SKM-1 (cell line): ENCODE data around the gene HPS5.
"Not testable (repeated sequence)": the region's sequence is repeated elsewhere in the genome, so short reads cannot be mapped to it uniquely, and the experiment has no call there.

Experiments used
- DNase-seq: peaks from one replicate; lab custom pipeline; 2025; ENCODE audit not compliant: unreplicated experiment; lab: John Stamatoyannopoulos, UW

HPS5 gene

DNA sequence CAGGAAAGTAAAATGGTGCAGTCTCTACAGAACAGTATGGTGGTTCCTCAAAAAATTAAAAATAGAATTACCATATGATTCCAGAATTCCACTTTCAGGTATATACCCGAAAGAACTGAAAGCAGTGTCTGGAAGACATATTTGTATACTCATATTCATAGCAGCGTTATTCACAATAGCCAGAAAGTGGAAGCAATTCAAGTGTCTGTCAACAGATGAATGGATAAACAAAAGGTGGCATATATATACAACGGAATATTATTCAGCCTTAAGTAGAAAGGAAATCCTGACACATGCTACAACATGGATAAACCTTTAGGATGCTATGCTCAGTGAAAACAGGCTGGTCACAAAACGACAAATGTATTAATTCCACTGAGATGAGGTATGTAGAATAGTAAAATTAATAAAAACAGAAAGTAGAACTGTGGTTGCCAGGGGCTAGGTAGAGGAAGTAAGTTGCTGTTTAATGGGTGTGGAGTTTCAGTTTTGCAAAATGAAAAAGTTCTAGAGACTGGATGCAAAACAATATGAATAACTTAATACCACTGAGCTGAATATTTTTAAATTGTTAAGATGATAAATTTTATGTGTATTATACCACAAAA lies 41.4 kb downstream of the HPS5 start:
- DNase-seq, result no peak

DNA sequence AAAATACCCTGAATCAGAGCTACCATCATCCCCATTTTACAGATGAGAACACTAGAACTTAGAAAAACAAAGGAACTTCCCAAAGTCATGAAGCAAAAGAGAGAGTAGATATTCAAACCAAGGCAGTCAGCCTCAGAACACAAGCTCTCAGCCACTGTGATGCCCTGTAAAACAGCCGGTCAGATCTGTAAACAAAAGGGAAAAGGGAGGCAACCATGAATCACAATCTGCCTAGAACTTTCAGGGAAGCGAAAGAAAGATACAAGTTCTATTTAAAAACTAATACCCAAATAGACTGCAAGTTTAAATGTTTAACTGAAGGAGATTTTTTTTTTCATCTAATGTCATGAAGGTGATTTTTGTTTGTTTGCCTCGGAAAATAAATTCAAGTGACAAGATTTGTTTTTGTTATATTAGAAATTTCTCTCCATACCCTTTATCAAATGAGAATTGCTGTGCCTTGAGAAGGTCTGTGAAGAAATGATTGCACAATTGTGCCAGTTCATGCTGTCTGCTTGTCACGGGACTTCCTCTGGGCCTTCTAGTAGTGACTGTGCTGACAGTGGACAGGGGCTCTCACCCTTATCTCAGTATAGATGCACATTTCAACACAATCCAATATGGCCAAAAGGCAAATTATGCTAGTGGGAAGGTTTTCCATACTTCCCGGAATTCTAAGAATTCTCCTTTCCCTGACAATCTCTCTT lies 44.2 kb downstream of the HPS5 start:
- peak; percentile 29 for DNase-seq

DNA sequence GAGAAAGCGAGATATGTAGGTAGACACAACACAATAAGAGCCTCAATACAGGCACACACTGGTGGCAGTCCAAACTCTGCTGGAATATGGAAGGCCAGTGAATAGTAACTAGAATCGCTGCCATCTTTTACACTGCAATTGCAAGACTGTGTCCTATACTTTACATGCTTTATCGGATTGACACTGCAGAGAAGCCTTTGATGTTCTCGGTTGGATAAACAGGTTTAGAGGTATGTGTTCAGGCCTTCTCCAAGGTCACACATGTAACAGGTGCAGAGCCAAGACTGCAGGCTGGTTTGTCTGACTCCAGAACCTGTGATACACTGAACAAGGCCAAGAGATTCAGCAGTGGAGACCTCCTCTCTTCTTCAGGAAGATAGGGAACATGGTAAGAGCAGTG lies 50.7 kb downstream of the HPS5 start:
- no peak for DNase-seq

DNA sequence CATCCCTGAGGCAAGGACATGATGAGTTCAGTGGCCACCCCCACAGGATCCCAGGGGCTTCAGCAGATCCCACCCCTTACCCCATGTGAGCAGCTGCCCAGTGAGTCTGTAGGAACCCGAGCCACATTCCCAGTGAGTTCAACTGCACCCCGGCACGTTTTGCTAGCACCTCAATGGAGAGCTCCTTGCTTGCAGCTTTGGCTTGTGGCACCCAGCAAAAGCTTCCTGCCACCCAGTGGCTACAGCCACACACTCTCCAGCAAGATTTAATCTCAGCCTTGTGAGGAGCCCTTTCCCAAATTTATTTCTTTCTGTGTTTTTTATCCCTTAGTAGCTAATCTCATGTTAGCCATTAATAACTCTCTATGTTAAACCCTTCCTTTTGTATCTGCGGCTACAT lies 51.8 kb downstream of the HPS5 start:
- no peak for DNase-seq

DNA sequence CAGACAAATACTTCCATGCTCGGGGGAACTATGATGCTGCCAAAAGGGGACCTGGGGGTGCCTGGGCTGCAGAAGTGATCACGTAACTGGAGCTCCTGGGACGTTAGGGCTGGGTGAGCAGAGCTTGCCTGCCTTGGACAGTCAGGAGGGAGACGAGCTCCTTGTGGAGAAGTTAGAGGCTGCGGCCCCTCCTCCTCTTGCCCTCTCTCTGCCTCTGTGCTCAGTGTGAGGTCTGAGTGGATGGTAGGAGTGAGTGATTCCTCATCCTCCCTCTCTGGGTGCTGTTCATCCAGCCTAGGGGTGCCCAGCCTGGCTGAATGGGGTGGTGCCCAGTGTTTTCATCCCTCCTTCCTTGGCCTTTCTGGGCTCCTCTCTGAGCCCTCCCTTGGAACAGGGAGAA lies 52.7 kb downstream of the HPS5 start:
- not testable (repeated sequence) for DNase-seq

DNA sequence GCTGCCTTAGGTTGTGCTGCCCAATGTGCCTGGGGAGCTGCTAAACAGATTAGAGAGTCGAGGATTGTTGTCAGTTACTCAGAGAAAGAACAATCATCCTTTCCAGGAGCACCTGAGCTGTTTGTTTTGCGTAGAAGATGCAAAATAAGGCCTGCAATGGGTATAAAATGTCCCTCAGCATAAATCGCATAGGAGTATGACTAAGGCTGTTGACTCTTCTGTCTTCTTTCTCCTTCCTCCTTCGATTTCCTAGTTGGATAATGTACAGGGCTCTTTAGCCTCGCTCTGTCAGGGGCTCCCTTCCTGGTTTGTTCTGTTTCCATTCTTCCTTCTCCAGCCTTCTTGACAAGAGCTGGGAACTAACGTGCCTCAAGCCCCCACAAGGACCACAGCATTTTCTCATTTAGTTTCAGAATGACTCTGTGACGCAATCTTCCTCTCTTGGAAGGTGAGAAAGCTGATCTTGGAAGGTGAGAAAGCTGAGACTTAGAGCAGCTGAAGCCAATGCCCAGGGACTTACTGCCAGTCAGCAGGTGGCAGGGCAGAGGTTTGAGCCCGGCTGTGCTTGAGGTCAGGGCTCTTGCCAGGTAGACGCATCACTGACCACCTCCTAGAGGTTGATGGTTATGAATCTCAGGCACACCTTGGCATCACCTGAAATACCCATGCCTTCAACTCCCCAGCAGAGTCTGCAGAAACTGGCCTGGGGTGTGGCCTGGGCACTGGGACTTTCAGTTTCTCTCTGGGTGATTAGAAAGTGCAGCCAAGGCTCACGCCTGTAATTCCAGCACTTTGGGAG lies 54.4 kb downstream of the HPS5 start:
- DNase-seq, result not testable (repeated sequence)

DNA sequence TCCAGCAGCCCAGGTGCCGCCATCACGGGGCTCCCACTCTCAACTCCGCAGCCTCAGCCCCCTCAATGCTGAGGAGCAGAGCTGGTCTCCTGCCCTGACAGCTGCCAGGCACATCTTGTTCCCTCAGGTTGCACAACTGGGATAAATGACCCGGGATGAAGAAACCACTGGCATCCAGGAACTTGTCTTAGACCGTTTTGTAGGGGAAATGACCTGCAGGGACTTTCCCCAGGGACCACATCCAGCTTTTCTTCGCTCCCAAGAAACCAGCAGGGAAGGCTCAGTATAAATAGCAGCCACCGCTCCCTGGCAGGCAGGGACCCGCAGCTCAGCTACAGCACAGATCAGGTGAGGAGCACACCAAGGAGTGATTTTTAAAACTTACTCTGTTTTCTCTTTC lies 56.0 kb downstream of the HPS5 start, which contains the start of gene SAA1:
Gene SAA1, plus strand, starts transcription at position 316 of the 400 bp plus-strand sequence. CDS start 624 bp downstream, outside the sequence.
- DNase-seq, result no peak

DNA sequence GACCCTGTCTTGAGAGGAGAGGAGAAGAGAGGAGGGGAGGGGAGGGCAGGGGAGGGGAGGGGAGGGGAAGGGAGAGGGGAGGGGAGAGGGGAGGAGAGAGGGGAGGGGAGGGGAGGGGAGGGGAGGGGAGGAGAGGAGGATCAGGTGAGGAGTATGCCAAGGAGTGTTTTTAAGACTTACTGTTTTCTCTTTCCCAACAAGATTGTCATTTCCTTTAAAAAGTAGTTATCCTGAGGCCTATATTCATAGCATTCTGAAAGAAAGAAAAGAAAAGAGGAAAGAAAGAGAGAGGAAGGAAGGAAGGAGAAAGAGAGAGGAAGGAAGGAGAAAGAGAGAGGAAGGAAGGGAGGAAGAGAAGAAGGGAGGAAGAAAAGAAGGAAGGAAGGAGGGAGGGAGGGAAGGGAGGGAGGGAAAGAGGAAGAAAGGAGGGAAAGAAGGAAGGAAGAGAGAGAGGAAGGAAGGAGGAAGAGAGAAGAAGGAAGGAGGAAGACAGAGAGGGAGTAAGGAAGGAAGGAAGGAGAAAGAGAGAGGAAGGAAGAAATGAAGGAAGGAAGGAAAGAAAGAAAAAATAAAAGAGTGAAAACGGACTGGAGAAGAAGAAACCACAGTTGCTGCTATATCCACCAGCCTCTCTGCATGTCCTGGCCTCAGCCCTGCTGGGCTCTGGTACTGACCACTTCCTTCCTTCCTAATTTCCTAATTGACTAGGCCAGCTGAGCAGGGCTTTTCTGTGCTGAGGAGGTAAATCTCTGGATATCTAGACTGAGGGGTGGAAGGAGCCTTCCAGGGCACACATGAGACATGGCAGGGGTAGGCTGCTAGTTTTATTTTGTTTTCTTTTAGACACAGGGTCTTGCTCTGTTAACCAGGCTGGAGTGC lies 57.0 kb downstream of the HPS5 start:
- DNase-seq, result peak; percentile 9

DNA sequence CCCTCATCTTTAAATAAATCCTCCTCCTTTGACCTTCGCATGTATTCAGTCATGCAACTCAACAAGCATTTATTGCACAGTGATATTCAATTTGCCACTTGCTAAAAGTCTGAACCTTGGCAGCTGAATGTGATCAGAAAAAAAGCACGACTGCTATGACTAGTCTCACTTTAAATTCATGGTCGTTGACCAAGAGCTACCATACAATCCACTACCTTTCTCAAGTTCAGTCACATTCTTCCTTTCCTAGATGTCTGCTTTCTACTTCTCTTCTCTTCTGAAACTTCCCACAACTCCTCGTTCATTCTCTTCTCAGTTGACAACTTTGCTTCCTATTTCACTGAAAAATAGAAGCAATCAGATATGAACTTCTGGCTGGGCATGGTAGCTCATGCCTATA lies 57.9 kb downstream of the HPS5 start:
- DNase-seq, result no peak

DNA sequence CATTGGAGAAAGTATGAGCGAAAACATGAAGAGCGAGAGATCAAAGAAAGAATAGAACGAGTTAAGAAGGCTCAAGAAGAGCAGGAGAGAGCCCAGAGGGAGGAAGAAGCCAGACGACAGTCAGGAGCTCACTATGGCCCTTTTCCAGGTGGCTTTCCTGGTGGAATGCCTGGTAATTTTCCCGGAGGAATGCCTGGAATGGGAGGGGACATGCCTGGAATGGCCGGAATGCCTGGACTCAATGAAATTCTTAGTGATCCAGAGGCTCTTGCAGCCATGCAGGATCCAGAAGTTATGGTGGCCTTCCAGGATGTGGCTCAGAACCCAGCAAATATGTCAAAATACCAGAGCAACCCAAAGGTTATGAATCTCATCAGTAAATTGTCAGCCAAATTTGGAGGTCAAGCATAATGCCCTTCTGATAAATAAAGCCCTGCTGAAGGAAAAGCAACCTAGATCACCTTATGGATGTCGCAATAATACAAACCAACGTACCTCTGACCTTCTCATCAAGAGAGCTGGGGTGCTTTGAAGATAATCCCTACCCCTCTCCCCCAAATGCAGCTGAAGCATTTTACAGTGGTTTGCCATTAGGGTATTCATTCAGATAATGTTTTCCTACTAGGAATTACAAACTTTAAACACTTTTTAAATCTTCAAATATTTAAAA lies 59.1 kb downstream of the HPS5 start:
- DNase-seq, result not testable (repeated sequence)

DNA sequence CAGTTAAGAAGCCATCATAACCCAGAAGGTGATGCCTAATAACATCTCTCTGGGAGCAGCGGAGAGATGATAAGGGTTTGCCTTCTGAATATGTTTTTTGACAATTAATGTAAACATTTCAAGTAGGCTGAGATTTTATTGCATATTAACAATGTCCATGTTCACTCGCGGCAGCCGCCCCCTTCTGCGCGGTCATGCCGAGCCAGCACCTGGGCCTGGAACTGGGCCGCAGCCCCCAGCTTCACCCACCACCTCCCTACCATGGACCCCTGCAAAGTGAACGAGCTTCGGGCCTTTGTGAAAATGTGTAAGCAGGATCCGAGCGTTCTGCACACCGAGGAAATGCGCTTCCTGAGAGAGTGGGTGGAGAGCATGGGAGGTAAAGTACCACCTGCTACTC lies 60.2 kb downstream of the HPS5 start:
- DNase-seq, result no peak

DNA sequence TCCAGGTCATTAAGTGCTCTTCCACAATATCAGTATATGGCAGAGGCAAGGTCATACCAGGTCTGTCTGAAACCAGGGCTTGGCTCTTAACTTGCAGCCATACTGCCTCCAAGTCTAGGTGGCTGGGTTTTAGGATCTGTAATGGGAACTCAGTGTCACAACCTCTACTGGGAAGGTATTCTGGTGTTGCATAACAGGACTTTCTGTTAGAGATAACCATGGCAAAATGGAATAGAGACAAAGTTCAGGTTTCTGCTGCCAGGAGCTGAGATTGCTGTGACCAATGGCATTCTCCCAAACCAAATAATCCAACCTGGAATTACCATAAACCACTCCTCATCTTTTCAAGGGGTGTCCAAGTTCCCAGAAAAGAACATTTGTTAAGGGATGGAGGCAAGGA lies 62.7 kb downstream of the HPS5 start:
- no peak for DNase-seq

DNA sequence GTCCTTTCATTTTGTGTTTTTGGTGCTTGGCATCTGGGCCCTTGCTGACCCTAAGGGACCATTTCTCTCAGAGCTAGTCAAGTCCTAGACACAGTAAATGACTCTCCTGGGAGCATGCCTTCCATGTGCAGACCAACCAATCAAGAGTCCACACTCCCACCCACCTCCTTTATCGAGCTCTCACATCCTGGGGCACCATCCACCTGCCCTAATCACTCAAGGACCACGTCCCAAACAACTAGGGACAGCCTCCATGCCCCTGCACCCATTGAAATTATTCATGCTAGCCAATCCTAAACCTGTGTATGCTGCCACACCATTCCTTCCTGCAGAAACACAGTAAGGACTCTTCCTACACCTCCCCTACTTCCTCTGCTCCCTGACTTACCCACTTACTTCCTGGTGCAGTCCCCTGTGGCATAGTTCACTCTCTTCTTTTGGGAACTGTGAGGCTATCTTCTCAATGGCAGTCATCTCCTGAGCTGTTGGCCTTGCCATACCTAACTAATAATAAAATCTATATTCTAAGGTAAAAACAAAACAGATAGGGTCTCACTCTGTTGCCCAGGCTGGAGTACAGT lies 67.1 kb downstream of the HPS5 start:
- no peak for DNase-seq

DNA sequence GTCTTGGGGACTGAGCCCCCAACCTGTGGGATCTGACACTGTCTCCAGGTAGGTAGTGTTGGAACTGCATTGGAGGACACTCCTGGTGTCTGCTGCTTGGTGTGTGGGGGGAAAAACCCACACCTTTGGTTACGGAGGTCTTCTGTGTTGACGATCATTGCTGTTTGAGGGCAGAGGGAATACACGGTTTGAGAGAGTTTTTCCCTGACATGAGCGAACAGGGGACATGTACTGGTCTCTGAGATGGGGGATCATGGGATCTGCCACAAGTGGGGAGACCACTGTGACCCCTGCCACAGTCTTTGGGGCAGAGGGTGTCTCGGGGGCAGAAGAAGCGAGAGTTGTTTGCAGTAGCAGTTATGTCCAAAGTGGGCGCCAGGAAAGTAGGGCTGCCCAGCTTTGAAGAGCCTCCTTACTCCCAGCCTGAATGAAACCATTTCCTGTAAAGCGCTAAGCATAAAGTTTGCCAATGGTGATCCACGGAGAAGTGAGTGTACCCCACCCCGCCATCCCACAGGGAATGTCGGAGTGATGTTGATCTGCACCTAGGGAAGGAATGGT lies 68.1 kb downstream of the HPS5 start:
- DNase-seq, result no peak

DNA sequence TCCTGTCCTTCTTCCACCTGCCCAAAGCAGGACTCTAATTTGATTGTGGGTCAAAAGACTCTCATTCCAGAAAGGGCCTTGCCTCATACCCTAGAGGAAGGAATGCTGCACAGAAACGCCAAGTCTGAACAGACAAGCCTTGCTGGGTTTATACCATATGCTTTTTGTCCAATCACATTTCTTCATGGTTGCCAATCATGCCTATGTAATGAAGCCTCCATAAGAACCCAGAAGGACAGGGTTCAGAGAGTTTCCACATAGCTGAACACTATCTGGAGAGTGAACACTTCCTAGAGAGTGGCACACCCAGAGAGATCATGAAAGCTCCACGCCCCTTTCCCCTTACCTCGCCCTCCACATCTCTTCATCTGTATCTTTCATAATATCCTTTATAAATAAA lies 68.7 kb downstream of the HPS5 start:
- no peak for DNase-seq

DNA sequence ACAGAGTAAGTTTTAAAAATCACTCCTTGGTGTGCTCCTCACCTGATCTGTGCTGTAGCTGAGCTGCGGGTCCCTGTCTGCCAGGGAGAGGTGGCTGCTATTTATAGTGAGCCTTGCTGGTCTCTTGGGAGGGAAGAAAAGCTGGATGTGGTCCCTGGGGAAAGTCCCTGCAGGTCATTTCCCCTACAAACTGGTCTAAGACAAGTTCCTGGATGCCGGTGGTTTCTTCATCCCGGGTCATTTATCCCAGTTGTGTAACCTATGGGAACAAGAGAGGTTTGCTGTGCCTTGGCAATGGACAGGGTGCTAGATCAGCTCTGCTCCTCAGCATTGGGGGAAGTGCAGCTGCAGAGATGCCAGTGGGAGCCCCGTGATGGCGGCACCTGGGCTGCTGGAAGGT lies 73.4 kb downstream of the HPS5 start, which contains the start of gene SAA2:
Gene SAA2, minus strand, starts transcription at position 108 of the 400 bp plus-strand sequence. CDS start 657 bp downstream, outside the sequence.
- no peak for DNase-seq

DNA sequence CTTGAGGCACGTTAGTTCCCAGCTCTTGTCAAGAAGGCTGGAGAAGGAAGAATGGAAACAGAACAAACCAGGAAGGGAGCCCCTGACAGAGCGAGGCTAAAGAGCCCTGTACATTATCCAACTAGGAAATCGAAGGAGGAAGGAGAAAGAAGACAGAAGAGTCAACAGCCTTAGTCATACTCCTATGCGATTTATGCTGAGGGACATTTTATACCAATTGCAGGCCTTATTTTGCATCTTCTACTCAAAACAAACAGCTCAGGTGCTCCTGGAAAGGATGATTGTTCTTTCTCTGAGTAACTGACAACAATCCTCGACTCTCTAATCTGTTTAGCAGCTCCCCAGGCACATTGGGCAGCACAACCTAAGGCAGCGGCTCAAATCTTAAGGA lies 74.8 kb downstream of the HPS5 start:
- not testable (repeated sequence) for DNase-seq

DNA sequence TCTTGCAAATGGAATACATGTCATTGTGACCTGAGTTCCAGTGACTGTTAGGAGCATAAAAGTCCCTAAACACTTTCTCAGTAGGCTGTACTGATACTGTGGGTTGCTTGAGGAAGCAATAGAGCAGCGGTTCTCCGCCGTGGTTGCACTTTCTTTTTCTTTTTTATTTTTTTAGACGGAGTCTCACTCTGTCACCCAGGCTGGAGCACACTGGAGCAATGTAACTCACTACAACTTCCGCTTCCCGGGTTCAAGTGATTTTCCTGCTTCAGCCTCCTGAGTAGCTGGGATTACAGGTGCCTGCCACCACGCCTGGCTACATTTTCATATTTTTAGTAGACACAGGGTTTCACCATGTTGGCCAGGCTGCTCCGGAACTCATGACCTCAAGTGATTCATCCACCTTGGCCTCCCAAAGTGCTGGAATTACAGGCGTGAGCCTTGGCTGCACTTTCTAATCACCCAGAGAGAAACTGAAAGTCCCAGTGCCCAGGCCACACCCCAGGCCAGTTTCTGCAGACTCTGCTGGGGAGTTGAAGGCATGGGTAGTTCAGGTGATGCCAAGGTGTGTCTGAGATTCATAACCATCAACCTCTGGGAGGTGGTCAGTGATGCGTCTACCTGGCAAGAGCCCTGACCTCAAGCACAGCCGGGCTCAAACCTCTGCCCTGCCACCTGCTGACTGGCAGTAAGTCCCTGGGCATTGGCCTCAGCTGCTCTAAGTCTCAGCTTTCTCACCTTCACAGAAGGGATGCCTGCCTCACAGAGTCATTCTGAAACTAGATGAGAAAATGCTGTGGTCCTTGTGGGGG lies 75.4 kb downstream of the HPS5 start:
- DNase-seq, result not testable (repeated sequence)

DNA sequence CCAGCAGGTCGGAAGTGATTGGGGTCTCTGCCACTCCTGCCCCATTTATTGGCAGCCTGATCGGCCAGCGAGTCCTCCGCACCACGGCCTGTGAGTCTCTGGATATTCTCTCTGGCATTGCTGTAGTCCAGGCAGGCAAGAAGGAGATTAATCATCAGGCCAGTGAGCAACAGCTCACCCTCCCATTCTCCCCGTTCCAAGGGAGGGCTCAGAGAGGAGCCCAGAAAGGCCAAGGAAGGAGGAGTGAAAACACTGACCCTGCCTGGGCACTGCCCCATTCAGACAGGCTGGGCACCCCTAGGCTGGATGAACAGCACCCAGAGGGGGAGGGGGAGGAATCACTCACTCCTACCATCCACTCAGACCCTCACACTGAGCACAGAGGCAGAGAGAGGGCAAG lies 76.5 kb downstream of the HPS5 start:
- no peak for DNase-seq
